Retina (tissue), 1 donor: Measurements from ENCODE around the gene AARS2.
"Not testable (repeated sequence)": the region's sequence is repeated elsewhere in the genome, so short reads cannot be mapped to it uniquely, and the experiment has no call there.

Experiments used
- DNase-seq: peaks from one replicate; pipeline ENCODE4 v3.0.0-alpha.2; 2016

The AARS2 gene

DNA sequence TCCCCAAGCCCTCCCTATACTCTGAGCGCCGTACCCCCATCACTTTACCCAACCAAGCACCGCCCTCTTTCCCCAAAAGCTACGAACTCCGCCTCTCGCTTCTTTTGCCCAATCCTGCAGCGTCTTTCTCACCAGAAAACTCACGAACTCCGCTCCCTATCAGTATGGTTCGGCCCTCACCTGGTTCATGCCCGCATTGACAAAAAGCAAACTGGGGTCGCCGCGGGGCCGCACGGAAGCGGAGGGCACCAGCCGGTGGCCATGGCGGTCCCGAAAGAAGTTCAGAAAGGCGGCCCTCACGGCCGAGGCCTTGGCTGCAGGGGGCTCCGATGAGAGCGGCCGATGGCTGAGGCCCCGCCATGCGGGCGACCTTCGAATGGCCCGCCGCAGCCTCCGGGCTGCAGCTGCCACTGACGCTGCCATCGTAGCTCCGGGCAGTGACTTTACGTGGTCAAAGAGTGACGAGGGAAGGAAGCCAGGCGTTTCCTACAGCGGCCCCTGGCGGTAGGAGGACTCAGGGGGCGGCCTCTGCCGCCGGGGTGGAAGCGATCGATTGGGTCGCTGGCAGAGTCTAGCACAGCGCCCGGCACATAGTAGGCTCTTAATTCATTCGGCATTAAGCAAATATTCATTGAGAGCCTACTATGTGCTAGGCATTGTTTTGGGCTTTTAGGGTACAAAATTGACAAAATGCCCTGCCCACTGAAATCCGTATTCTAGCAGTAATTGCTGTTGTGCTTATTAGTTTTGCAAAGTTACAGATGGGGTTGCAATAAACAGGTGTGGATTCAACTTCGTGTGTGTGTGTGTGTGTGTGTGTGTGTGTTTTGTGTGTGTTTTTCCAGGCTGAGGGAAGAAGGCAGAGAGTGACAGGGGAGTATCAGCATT is at the start of gene AARS2:
Gene AARS2, minus strand, starts transcription at position 447 of the 888 bp plus-strand sequence. Its CDS starts 24 bp downstream, at position 423.
- peak; percentile 95 for DNase-seq

DNA sequence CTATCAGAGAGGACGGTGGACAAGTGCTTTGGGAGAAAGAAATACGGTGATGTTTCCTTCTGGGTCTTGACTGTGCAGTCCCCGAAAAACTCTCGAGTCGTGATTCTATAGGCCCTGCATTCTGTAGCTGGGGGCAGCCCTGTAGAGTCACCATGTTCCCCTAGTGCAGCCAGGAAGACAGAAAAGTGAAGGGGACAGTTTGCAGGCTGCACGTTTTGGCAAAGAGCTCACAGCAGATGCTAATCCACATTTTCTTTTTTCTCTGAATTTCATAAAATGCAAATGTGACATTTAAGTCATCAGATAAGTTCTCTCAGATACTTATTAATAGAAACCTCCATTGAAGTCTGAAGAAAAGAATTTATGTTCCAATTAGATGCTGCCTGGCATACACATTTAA is 48.8 kb upstream of the AARS2 start:
- no peak for DNase-seq

DNA sequence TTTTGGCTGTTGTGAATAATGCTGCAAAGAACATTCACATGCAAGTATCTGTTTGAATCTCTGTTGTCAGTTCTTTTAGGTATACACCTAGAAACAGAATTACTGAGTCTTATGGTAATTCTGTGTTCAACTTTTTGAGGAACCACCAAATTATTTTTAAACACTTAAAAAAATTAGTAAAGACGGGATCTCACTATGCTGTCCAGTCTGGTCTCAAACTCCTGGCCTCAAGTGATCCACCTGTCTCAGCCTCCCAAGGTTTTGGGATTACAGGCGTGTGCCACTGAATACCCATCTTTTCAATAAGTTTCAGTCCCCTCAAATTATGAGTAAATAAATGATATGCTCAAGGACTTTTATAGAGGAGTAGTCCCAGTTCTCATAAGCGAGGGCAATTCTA is 46.8 kb upstream of the AARS2 start:
- no peak for DNase-seq

DNA sequence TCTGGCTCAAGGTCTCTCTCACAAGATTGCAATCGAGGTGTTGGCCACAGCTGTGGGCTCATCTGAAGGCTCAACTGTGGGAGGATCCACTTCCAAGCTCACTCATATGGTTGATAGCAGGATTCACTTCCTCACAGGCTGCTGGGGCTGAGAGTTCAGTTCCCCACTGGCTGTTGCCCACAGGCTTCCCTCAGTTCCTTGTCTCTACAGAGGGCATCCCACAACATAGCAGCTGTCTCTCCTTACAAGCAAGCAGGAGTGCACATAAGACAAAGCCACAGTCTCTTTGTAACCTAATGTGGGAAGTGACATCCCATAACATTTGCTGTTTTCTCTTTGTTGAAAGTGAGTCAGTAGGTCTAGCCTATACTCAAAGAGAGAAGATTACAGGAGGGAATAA is 43.3 kb upstream of the AARS2 start:
- no peak for DNase-seq

DNA sequence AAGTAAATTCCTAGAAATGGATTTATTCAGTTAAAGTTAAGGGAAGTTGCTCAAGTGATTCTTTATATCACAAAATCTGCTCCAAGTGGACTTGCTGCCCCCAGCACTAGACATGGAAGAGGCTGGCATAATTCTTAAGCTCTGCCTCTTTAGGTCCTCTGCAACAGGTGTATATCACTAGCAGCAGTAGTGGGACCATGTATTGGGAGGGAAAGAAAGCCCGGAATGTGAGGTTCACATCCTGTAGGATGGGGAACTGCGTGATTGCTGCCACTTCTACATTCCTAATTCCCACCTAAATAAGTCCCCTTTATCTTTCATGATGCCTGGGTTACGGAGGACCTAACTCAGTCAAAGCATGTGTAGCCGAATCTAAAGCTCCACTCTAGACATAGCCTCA is 42.5 kb upstream of the AARS2 start:
- no peak for DNase-seq

DNA sequence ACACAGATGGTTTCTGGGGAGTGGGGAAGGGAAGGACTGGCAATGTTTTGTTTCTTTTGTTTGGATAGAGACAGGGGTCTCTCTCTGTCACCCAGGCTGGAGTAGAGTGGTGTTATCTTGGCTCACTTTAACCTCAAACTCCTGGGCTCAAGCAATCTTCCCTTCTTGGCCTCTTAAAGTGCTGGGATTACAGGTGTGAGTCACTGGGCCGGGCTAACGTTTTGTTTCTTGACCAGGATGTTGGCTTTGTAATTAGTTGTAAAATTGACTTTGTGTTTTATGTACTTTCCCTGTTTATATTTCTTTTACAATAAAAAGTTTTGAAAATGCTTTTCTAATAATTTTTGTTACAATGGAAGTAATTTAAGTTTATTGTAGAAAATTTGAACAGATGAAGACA is 40.2 kb upstream of the AARS2 start:
- DNase-seq, result no peak

DNA sequence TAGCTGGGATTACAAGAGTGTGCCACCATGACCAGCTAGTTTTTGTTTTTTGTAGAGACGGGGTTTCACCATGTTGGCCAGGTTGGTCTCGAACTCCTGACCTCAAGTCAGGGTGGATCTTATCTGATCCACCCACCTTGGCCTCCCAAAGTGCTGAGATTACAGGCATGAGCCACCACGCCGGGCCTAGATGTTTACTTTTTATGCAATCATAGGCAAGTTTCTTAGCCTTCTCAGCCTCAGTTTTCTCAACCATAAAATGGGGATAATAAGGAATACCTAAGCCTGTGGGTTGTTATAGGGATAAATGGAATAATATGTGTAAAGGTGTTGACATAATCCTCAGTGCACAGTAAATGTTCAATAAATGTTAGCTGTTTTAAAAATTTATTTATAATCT is 39.1 kb upstream of the AARS2 start:
- no peak for DNase-seq

DNA sequence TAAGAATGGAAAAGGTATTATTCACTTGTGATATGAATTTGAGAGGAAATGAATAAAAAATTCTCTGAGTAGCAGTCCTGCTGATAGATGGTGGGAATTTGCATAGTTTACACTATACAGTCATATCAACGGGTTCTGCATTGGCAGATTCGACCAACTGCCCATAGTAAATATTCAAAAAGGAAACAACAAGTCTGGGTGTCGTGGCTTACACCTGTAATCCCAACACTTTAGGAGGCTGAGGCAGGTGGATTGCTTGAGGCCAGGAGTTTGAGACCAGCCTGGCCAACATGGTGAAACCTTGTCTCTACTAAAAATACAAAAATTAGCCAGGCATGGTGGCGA is 37.5 kb upstream of the AARS2 start:
- not testable (repeated sequence) for DNase-seq

DNA sequence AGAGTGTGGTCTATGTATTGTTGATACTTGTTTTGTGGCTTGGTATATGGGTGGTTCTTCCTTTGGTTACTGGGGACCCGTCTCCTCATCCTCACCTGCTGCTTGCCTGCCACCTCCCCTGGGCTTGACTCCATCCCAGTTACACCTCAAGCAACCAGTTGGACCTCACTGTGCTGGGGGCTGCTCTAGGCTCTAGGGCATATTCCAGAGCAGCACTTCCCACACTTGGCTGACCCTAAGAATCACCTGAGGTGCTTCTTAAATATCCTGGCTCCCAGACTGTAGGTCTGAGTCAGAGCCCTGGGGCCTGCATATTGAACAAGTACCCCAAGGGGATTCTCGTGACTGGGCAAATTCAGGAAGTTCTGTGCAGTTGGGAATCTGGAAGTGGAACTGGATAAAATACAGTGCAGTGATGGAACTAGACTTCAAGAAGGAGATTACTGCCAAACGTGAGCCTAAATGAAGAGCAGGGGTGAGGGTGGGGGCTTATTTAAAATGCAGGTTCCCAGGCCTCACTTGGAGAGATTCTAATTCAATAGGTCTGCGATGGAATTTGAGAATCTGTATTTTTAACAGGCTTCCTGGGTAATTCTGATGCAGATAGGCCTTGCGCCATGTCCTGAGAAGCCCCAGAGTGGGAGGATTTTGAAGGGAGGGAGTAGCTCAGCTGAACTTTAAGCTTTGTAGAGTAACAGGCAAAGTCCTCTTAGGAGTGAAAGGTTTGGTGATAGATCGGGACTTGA is 36.9 kb upstream of the AARS2 start:
- DNase-seq, result no peak

DNA sequence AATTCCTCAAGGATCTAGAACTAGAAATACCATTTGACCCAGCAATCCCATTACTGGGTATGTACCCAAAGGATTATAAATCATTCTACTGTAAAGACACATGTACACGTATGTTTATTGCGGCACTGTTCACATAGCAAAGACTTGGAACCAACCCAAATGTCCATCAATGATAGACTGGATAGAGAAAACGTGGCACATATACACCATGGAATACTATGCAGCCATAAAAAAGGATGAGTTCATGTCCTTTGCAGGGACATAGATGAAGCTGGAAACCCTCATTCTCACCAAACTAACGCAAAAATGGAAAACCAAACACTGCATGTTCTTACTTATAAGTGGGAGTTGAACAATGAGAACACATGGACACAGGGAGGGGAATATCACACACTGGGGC is 33.7 kb upstream of the AARS2 start:
- not testable (repeated sequence) for DNase-seq

DNA sequence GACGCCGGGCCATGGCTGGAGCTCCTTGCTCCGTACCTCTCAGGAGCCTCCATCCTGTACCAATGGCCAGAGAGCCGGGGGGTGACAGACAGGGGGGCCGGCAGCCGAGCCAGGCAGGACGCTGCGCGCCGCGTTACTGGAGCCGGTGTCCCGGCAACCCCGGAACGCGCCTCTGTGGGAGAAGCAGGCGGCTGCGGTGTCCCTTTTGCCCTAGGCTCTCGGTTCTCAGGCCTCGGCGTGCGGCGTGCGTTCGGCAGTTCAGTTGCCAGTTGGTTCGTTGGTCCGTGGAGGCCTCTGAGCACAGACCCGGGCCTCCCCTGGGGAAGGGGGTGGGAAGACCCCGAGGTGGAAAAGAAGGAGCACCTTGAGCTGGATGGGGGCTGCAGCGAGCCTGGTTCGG is 29.3 kb upstream of the AARS2 start, which contains the start of gene SPATS1:
Gene SPATS1, plus strand, starts transcription at position 162 of the 400 bp plus-strand sequence. CDS start 446 bp downstream, outside the sequence.
- DNase-seq, result peak; percentile 81

DNA sequence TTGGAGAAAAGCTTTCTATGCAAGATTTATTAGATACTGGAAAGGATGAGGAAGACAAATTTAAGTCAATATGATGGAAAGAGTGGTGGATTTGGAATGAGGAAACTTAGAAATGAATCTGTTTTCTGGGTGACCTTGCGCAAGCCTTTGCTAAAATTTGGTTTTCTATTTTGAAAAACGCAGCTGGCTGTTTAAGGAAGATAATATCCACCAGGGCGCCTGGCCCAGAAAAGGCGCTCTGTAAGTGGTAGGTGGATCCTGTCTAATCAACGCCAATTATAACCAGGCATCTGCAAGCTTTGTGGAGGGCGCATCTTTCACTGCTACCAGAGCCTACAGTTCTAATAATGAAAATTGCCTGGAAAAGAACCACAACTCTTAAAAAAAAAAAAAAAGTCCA is 28.9 kb upstream of the AARS2 start:
- DNase-seq, result no peak

DNA sequence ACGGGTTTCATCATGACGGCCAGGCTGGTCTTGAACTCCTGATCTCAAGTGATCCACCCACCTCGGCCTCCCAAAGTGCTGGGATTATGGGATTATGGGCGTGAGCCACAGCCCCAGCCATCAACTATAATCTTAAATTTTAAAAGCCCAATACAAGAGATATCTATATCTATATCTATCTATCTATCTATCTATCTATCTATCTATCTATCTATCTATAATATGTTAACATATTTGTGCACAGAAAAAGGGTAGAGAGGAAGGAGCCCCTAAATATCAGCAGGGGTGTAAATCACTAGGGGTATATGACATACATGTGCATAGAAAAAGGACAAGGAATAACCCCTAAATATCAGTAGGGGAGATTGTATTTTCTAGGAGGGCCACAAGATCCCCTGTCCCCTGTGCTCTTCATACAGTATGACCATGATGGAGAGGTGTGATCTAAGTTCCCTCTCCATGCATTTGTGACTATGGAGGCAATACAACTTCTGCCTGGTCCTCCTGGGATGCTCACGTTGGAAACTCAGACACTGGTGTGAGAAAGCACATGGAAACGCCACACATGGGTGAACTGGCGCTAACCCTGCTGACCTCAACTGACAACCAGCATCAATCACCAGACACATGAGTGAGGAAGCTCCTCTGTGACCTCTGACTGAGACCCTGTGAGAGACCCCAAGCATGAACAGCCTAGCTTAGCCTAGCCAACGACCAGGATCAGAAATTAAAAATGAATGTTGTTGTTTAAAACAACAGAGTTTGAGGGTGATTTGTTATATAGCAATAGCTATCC is 28.1 kb upstream of the AARS2 start:
- DNase-seq, result peak; percentile 78

DNA sequence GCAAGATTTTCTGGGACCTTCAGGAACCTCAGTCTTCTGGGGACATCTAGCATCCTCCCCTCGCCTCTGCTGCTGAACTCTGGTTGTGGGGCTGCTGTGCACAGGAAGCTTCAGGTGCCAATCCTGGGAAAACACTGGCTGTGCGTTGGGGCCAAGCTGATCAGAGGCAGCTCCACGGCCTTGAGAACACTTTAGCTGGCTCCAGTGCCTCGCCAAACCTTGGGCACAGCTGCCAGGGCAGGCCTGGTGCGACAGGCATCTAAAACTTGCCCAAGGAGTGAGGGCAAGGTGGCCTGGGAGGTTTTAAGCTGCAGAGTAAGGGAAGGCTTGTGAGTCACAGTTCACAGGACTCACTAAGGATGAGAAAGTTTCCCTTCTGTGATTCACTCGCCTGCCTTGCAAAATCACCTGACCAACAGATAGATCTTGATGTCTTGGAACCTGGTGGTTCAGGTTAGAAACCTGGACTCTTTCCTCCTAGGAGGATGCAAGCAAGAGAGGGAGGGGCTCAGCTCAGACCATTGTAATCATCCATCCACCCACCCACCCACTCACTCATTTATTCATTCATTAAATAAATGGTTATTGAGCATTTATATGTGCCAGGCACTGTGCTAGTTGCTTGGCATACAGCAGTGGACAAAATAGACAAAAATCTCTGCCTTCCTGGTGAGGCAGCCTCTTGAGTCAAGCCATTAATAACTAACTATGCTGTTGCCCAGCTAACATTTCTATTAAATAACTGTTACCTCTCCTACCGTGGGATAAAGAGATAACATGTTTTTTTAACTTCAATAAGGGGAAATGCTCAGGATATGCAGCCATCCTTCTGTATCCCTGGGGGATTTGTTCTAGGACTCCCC is 26.8 kb upstream of the AARS2 start:
- DNase-seq, result no peak

DNA sequence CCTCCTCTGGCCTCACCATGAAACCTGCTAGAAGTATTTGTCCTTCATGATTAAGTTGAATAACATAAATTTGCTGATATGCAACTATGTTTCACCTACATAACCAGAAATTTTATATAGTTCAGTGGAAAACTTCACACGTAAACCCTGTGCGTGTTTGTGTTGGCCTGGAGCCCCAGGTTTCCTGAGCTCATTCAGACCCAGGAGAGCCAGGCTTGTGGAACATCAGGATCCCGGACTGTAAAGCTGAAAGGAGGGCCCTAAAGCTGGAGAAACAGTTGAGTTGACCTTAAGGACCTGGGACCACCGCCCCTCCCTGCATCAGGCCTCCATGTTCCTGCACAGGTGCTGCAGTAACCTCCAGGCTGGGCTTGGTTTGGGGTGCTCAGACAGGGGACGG is 26.2 kb upstream of the AARS2 start:
- DNase-seq, result no peak

DNA sequence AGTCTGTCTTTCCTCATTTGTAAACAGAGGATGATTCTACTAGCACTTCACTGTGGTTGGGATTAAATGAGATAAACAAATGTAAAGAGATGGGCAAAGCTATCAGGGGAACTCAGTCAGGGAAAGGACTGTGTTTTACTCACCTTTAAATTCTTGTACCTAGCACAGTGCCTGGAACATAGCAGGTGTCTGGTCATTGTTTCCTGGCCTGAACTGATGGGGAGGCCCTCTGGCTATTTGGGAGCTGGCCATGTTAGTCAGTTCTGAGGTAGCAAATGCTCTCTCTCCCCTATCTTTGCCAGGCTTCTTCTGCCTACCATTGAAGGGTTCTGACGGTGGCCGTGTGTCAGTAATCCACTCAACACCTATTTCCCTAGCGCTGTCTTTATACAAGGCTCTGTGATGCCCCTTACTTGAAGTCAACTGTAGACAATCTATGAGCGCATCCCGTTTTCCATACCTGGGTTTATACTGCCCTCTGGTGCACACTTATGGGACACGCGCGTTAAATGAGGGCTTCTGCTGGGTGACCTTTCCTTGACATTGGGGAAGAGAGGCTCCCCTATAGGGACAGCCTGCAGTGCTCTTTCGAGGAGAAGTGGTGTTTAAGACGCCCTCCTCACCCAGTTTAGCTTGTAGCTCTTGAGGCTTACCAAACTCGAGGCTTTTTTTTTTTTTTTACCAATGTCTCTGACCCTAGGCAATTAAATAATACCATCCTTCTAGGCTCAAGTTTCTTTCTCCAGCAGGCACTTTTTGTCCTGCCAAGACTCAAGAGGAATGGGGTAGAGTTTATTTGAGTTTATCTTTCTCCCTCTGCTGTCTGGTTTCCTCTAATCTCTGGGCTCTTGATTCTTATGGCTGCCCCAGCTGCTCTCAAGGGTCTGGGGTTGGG is 25.3 kb upstream of the AARS2 start:
- peak; percentile 87 for DNase-seq

DNA sequence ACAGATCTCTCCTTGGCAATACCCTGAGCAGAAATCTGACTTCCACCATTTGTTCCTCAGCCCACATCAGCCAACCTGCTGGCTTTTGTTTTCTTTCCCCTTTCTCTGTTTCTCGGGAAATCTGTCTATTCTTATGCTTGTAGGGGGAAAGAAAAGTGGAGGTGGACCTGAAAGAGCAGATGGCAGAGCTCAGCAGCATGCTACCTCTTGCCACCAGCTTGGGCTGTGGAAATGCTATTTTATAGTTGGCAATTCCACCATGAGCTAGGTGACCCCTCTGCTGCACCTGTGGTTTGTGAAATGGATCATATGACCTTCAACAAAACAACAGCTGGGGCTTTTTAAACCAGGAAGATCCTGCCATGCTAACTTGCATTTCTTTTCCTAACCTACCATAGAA is 22.5 kb upstream of the AARS2 start:
- DNase-seq, result no peak

DNA sequence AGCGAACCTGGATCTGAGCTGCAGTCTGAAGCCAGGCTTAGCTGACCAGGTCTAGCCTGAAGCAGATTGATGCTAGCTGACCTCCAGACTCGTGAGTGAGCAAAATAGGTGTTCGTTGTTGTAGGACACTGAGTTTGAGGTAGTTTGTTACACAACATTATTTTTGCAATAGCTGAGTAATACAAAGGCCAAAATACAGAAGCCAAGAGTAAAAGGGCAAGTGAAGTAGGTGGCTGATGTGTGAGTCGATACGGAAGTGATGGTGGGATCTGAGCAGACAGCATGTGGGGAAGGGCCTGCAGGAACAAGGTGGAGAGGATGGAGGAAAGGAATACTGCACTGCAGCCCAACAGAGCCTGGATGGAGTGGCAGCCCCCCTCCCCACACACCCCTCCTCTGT is 20.8 kb upstream of the AARS2 start:
- no peak for DNase-seq

DNA sequence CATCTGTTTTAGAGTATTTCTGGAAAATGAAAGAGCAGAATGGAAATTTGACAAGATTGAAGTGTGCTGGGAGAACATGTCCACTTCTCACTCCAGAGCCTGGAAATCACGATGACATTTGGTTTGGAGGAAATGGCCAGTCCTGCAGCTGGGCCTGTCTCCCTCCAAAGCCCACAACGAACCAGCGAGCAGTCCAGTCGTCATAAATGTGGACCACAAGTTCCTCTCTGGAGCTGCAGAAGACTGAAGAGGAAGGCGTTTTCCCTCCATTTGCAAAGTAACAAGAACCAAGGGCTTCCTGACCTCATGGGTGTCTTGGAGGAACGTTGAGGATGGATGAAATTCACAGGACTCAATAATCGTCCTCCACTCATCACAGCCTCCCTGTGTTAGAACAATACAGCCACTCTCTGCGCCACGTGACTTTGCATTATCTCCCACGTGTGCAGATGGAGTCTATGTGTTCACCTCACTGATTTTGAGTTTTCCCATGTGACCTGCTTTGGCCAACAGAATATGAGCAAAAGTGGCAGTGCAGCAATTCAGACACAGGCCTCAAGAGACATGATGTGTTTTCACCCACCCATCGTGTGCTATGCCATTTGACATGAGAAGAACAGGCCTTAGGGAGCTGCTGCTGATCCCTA is 20.2 kb upstream of the AARS2 start:
- DNase-seq, result no peak

DNA sequence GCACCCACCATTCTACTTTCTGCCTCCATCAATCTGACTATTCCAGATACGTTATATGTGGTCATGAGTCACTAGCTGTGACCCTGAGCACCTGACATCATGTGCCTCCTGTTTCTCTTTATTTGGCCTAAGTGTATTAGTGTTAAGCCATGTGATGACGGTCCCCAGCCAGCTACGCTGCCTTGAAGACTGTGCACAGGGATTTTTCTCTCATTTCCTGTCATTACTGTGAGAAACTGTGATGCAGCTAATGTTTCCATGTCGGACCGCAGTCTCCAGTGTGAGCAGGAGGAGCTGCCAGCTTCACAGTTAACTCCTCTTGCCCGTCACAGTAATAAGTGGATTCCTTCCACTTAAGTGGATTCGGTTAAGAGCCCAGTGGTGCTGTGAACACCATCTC is 19.4 kb upstream of the AARS2 start:
- peak; percentile 41 for DNase-seq

DNA sequence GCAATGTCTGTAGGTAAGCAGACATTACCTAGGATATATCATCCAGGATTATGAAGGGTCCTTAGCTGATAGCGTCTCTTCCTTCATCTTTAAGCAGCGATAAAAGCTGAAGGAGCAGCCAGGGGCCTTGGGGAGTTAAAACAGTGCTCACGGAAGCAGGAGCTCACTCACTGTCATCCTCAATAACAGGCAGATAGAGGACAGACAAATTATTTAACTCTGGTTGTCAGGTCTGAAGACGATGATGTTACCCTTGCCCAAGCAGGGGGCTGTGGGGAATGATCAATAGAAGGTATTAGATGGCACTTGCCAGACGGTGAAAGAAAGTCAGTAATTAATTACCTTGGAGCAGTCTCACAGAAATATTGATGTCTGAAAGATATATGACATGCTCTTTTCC is 16.7 kb upstream of the AARS2 start:
- DNase-seq, result no peak
